ENCODE measurements around the gene APOC1.
"Not testable (repeated sequence)": the region's sequence is repeated elsewhere in the genome, so short reads cannot be mapped to it uniquely, and the experiment has no call there.

APOC1 gene

DNA sequence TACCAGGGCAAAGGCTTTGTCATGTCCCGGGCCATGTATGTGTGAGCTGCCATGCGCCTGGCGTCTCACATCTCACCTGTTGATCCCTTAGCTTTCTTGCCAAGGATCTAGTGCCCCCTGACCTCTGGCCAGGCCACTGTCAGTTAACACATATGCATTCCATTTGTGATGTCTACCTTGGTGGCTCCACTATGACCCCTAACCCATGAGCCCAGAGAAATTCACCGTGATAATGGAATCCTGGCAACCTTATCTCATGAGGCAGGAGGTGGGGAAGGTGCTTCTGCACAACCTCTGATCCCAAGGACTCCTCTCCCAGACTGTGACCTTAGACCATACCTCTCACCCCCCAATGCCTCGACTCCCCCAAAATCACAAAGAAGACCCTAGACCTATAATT is 26.1 kb upstream of the APOC1 start:
- DNase-seq (ENCODE audit: insufficient read length, low spot score); FAIRE-seq: not testable (repeated sequence)

DNA sequence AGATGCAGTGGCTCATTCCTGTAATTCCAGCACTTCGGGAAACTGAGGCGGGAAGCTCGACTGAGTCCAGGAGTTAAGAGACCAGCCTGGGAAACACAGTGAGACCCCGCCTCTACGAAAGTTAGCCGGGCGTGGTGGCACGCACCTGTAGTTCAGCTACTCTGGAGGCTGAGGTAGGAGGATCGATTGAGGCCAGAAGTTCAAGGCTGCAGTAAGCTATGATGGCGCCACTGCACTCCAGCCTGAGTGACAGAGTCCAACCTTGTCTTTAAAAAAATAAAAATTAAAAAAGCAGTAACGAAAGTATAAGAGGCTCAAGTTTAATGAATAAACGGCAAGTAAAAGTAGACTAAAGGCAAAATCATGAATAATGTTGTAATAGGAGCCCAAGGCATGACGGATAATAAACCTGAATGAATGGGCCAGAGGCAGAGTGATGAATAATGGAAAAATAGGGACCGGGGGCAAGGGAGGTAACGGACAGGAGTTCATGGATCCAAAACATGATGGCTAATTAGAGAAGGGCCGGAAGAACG is 24.5 kb upstream of the APOC1 start:
- DNase-seq (ENCODE audit: insufficient read length, low spot score) (no peak), FAIRE-seq (no peak)

DNA sequence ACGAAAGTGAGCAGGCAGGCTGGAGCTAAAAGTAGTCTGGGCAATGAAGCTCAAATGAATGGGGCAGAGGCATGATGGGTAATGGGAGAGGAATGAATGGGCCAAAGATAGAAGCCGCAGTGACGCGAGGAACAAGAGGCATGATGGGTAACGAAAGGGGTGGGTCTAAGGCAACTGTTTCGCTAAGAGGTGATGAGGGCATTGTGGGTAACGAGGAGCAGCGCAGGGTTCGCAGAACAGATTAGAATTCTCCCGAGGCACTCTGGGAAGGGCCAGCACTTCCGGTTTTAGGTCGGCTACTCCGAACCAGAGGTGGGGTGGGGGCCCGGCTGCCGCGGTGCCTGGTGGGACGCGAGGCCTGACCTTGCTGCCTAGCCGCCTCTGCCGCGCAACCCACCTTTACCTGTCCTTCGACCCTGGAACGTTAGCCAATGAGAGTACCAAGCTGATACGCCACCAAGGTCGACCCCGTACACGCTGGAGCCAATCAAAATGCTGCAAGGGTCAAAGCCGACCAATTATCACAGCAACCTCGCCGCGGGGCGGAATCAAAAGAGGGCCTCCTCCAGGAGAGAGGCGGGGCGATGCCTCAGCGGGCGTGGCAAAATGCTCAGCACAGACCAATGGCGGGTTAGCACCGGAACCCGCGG is 23.9 kb upstream of the APOC1 start:
- no peak for FAIRE-seq
- DNase-seq (ENCODE audit: insufficient read length, low spot score), result peak; percentile 92

DNA sequence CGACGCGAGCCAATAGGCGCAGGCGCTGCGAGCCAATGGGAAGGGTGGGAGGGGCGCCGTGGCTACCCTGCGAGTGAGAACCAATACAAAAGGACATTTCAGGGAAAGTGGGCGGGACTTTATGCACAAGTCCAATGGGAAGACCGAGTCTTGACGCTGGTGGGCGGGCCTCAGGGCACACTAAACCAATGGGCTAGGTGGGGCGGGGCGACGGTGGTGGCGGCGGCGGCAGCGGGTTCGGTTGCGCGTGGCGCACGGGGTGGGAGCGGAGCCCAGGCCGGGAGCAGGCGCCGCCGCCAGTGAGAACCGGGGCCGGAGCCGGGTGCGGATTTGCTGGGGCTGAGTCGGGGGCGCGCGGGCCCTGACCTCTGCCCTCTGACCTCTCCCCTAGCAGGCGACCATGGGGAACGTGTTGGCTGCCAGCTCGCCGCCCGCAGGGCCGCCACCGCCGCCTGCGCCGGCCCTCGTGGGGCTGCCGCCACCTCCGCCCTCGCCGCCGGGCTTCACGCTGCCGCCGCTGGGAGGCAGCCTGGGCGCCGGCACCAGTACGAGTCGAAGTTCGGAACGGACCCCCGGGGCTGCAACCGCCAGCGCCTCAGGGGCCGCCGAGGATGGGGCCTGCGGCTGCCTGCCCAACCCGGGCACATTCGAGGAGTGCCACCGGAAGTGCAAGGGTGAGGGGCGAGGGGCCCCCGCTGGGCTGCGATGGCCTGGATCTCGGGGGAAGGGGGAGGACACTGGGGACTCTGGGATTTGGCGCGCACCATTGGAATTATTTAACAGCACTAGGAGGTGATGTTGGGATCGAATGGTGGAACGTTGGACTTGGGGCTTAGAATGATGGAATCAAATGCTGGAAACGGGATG is 23.2 kb upstream of the APOC1 start, which contains the start of gene TOMM40:
TOMM40 (plus strand) TSS at position 239 of the 867 bp plus-strand sequence; CDS start at position 401, 162 bp downstream.
- DNase-seq (ENCODE audit: insufficient read length, low spot score) (peak; percentile 98), FAIRE-seq (peak; percentile 100)

DNA sequence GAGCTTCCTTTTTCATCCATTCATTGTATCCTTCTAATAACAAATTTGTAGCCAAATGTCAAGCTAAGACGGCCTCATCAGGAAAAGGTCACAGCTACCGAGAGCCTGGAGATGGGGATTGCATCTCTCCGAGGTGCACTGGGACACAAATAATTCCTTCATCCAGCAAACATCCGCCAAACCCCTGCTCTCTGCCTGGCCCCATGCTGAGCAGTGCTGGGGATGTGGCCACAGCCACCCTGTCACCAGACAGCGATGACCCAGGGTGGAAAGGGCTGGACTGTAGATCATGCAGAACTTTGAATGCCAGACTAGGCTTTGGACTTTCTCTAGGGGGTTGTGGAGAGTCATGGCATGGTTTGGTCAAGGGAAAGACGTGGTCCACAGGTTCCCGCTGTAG is 21.5 kb upstream of the APOC1 start:
- FAIRE-seq, result no peak
- no peak for DNase-seq (ENCODE audit: insufficient read length, low spot score)

DNA sequence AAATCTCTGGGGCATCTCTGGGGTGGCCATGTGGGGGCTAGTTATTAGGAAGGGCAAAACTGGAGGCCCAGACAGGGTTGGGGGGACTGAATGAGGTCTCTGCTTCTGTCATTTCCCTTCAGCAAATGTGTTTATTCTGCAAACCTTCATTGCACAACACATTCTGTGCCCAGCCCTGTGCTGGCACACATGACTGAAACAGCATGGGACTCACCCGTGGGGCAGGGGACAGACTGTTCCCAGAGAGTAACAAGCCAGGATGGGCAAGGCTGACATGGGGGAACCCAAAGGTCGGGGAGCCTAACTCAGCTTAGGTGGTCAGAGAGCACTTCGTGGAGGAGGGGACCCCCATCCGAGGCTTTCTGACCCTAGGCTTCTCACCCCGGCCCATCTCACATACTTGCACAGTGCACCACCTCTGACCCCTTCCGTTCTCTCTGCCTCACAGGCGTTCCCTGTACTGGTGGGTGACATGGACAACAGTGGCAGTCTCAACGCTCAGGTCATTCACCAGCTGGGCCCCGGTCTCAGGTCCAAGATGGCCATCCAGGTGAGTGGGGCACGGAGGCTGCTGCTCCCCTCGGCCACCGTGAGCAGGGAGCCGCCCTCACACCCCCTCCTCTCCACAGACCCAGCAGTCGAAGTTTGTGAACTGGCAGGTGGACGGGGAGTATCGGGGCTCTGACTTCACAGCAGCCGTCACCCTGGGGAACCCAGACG is 20.9 kb upstream of the APOC1 start:
- FAIRE-seq (no peak), DNase-seq (ENCODE audit: insufficient read length, low spot score) (no peak)

DNA sequence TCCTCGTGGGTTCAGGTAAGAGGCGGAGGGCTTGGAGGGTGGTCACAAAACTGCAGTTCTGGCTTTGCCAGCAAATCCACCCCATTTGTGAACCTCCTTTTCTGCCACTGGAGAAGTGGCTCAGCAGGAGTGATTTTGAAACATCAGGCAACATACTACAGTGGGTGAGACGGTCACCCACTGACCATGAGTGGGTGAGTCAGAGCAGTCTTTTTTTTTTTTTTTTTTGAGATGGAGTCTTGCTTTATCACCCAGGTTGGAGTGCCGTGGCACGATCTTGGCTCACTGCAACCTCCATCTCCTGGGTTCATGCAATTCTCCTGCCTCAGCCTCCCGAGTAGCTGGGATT is 20.4 kb upstream of the APOC1 start:
- no peak for DNase-seq (ENCODE audit: insufficient read length, low spot score)
- FAIRE-seq, result no peak

DNA sequence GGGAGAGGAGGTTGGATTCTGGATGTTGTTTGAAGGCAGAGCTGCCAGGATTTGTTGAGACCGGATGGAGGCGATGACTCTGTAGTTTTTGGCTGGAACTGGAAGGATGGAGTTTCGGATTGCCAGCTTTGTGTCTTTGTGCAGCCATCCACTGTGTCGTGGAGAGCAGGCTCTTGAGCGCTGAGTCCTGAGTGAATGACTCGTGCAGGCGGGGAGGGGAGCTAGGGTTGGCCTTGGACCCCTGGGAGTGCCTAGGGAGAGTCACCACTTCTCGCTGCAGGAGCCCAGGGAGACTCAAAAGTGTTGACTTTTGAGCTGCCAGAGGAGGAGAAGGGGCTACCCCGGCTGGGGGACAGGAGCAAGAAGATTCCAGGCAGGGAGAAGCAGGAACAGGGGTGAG is 19.5 kb upstream of the APOC1 start:
- FAIRE-seq (no peak), DNase-seq (ENCODE audit: insufficient read length, low spot score) (no peak)

DNA sequence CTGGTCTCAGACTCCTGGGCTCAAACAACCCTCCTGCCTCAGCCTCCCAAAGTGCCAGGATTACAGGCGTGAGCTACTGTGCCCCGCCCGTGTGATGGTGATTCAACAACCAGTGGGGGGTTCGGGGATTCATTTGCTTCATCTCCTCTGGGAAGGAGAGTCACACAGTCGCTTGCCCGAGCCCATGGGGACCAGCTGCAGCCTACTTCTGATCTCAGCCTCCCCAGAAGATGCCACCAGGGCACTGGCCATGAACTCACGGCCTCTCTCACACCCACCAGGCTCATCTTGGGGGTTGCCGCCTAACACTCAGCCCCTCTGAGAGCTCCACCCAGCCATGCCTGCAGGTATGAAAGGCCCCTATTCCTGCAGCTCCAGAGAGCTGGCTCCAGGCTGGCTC is 16.6 kb upstream of the APOC1 start:
- no peak for FAIRE-seq

DNA sequence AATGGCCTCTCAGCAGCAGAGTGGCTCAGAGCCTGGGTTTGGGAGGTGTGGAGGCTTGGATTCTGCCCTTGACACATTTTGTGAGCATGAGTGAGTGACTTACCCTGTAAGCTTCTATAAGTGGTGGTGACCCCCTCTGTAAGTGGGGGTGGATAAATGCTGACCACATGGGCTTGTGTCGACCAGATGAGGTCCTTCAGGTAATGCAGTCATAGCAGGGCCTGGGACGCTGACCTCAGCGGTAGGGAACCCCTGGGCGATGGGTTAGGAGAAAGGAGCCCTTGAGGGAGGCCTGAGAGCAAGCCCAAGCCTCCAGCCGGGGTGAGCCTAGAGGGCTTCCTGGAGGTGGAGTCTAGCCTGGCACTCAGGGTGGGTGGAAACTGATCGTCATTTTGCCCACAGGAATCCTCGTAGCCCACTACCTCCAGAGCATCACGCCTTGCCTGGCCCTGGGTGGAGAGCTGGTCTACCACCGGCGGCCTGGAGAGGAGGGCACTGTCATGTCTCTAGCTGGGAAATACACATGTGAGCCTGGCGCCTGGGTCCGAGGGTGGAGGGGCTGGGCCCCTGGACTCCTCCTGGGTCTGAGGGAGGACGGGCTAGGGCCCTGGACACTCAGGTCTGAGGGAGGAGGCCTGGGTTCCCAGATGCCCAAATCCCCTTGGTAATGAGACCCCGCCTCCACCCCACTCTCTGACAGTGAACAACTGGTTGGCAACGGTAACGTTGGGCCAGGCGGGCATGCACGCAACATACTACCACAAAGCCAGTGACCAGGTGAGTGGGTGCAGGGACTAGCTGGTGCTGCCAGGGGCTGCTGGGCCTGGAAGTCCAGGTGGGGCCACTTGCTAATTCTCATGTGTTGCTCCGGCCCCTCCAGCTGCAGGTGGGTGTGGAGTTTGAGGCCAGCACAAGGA is 13.8 kb upstream of the APOC1 start:
- FAIRE-seq, result no peak

More for the DNA sequence above, 16.6 kb upstream of the APOC1 start:
- no peak for DNase-seq (ENCODE audit: insufficient read length, low spot score)

DNA sequence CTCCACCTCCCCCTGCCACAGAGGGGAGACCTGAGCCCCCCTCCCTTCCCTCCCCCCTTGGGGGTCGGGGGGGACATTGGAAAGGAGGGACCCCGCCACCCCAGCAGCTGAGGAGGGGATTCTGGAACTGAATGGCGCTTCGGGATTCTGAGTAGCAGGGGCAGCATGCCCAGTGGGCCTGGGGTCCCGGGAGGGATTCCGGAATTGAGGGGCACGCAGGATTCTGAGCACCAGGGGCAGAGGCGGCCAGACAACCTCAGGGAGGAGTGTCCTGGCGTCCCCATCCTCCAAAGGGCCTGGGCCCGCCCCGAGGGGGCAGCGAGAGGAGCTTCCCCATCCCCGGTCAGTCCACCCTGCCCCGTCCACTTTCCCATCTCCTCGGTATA is 11.2 kb upstream of the APOC1 start:
- DNase-seq (ENCODE audit: insufficient read length, low spot score), result no peak
- no peak for FAIRE-seq

More for the DNA sequence above, 13.8 kb upstream of the APOC1 start:
- no peak for DNase-seq (ENCODE audit: insufficient read length, low spot score)

DNA sequence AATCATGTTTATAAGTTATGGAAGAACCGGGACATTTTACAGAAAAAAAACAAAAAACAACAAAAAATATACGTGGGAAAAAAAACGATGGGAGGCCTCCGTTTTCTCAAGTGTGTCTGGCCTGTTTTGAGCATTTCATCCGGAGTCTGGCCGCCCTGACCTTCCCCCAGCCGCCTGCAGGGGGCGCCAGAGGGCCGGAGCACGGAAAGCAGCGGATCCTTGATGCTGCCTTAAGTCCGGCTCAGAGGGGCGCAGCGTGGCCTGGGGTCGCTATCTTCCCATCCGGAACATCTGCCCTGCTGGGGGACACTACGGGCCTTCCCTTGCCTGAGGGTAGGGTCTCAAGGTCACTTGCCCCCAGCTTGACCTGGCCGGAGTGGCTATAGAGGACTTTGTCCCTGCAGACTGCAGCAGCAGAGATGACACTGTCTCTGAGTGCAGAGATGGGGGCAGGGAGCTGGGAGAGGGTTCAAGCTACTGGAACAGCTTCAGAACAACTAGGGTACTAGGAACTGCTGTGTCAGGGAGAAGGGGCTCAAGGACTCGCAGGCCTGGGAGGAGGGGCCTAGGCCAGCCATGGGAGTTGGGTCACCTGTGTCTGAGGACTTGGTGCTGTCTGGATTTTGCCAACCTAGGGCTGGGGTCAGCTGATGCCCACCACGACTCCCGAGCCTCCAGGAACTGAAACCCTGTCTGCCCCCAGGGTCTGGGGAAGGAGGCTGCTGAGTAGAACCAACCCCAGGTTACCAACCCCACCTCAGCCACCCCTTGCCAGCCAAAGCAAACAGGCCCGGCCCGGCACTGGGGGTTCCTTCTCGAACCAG is 10.6 kb upstream of the APOC1 start:
- FAIRE-seq (no peak), DNase-seq (ENCODE audit: insufficient read length, low spot score) (peak; percentile 86)

DNA sequence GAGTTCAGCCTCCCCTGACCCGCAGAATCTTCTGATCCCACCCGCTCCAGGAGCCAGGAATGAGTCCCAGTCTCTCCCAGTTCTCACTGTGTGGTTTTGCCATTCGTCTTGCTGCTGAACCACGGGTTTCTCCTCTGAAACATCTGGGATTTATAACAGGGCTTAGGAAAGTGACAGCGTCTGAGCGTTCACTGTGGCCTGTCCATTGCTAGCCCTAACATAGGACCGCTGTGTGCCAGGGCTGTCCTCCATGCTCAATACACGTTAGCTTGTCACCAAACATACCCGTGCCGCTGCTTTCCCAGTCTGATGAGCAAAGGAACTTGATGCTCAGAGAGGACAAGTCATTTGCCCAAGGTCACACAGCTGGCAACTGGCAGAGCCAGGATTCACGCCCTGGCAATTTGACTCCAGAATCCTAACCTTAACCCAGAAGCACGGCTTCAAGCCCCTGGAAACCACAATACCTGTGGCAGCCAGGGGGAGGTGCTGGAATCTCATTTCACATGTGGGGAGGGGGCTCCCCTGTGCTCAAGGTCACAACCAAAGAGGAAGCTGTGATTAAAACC is 9.9 kb upstream of the APOC1 start:
- DNase-seq (ENCODE audit: insufficient read length, low spot score), result no peak
- FAIRE-seq, result no peak

DNA sequence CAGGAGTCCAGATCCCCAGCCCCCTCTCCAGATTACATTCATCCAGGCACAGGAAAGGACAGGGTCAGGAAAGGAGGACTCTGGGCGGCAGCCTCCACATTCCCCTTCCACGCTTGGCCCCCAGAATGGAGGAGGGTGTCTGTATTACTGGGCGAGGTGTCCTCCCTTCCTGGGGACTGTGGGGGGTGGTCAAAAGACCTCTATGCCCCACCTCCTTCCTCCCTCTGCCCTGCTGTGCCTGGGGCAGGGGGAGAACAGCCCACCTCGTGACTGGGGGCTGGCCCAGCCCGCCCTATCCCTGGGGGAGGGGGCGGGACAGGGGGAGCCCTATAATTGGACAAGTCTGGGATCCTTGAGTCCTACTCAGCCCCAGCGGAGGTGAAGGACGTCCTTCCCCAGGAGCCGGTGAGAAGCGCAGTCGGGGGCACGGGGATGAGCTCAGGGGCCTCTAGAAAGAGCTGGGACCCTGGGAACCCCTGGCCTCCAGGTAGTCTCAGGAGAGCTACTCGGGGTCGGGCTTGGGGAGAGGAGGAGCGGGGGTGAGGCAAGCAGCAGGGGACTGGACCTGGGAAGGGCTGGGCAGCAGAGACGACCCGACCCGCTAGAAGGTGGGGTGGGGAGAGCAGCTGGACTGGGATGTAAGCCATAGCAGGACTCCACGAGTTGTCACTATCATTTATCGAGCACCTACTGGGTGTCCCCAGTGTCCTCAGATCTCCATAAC is 8.8 kb upstream of the APOC1 start, which contains the start of gene APOE:
APOE (plus strand) TSS at position 360 of the 724 bp plus-strand sequence. CDS start 829 bp downstream, outside the sequence.
- no peak for FAIRE-seq
- DNase-seq (ENCODE audit: insufficient read length, low spot score), result no peak

DNA sequence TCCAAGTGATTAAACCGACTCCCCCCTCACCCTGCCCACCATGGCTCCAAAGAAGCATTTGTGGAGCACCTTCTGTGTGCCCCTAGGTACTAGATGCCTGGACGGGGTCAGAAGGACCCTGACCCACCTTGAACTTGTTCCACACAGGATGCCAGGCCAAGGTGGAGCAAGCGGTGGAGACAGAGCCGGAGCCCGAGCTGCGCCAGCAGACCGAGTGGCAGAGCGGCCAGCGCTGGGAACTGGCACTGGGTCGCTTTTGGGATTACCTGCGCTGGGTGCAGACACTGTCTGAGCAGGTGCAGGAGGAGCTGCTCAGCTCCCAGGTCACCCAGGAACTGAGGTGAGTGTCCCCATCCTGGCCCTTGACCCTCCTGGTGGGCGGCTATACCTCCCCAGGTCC is 6.8 kb upstream of the APOC1 start:
- DNase-seq (ENCODE audit: insufficient read length, low spot score) (no peak), FAIRE-seq (no peak)

DNA sequence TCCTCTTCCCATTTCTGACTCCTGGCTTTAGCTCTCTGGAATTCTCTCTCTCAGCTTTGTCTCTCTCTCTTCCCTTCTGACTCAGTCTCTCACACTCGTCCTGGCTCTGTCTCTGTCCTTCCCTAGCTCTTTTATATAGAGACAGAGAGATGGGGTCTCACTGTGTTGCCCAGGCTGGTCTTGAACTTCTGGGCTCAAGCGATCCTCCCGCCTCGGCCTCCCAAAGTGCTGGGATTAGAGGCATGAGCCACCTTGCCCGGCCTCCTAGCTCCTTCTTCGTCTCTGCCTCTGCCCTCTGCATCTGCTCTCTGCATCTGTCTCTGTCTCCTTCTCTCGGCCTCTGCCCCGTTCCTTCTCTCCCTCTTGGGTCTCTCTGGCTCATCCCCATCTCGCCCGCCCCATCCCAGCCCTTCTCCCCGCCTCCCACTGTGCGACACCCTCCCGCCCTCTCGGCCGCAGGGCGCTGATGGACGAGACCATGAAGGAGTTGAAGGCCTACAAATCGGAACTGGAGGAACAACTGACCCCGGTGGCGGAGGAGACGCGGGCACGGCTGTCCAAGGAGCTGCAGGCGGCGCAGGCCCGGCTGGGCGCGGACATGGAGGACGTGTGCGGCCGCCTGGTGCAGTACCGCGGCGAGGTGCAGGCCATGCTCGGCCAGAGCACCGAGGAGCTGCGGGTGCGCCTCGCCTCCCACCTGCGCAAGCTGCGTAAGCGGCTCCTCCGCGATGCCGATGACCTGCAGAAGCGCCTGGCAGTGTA is 6.2 kb upstream of the APOC1 start:
- no peak for FAIRE-seq

DNA sequence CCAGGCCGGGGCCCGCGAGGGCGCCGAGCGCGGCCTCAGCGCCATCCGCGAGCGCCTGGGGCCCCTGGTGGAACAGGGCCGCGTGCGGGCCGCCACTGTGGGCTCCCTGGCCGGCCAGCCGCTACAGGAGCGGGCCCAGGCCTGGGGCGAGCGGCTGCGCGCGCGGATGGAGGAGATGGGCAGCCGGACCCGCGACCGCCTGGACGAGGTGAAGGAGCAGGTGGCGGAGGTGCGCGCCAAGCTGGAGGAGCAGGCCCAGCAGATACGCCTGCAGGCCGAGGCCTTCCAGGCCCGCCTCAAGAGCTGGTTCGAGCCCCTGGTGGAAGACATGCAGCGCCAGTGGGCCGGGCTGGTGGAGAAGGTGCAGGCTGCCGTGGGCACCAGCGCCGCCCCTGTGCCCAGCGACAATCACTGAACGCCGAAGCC is 5.6 kb upstream of the APOC1 start:
- FAIRE-seq (no peak), DNase-seq (ENCODE audit: insufficient read length, low spot score) (no peak)

More for the DNA sequence above, 6.2 kb upstream of the APOC1 start:
- no peak for DNase-seq (ENCODE audit: insufficient read length, low spot score)
